HEK293 (cell line): ENCODE measurements around the gene COX17.

Experiments used
- CTCF ChIA-PET: fragments of 350-600 bp; formaldehyde crosslinking; extraction: SDS; loops from one replicate; lab custom pipeline; 2021; ENCODE audit warnings: antibody characterized with exemption; lab: Yijun Ruan, JAX
- POLR2A ChIA-PET: fragments of 300-600 bp; formaldehyde crosslinking; extraction: SDS; loops from one replicate; lab custom pipeline; 2020; ENCODE audit warnings: antibody characterized with exemption, inconsistent platforms; lab: Yijun Ruan, JAX
- H3K27ac ChIP-seq: fragments of 200-500 bp; sonication (Bioruptor generic); 2 replicates; pipeline ENCODE4 v1.5.1; 2014; ENCODE audit warnings: low read depth, low read length, control low read depth, inconsistent platforms; ENCODE audit errors: extremely low read depth
- H3K36me3 ChIP-seq, 2 experiments: fragments of 200-500 bp in 1 of 2; sonication (Bioruptor generic) in 1 of 2; 1 replicate in 1 of 2; 2 replicates in 1 of 2; pipeline ENCODE4 v1.5.1; 2014 to 2017; ENCODE audit warnings: inconsistent platforms in 2 of 2, low read length in 2 of 2; ENCODE audit not compliant: control insufficient read depth in 2 of 2, insufficient read depth in 1 of 2
- H3K4me1 ChIP-seq: fragments of 200-500 bp; sonication (Bioruptor generic); 2 replicates; pipeline ENCODE4 v1.5.1; 2014; ENCODE audit warnings: mild to moderate bottlenecking, low read length, inconsistent platforms; ENCODE audit not compliant: control insufficient read depth, insufficient read depth
- H3K4me3 ChIP-seq: 2 replicates; pipeline ENCODE4 v1.5.1; 2011; ENCODE audit warnings: low read depth, mild to moderate bottlenecking, control low read depth, low read length, moderate library complexity
- H3K9me3 ChIP-seq: fragments of 200-500 bp; sonication (Bioruptor generic); 2 replicates; pipeline ENCODE4 v1.5.1; 2014; ENCODE audit warnings: low read depth, low read length, inconsistent platforms; ENCODE audit not compliant: control insufficient read depth, insufficient read depth
- GLIS2 ChIP-seq: fragments of 450-650 bp; formaldehyde crosslinking; IDR thresholded peaks from 2 replicates; pipeline ENCODE4 v1.5.1; 2016; ENCODE audit warnings: missing biosample characterization, missing genetic modification characterization
- HOXA7 ChIP-seq: sonication (generic); formaldehyde crosslinking; IDR thresholded peaks from 2 replicates; pipeline ENCODE4 v1.8.1; 2022; ENCODE audit warnings: missing genetic modification reagents, borderline replicate concordance
- PRDM10 ChIP-seq: fragments of 450-650 bp; formaldehyde crosslinking; IDR thresholded peaks from 2 replicates; pipeline ENCODE4 v1.5.1; 2016; ENCODE audit warnings: missing biosample characterization, missing genetic modification characterization
- PRDM4 ChIP-seq: fragments of 450-650 bp; formaldehyde crosslinking; IDR thresholded peaks from 2 replicates; pipeline ENCODE4 v1.5.1; 2017; ENCODE audit warnings: missing biosample characterization, missing genetic modification characterization
- SP7 ChIP-seq: fragments of 450-650 bp; formaldehyde crosslinking; IDR thresholded peaks from 2 replicates; pipeline ENCODE4 v1.5.1; 2016; ENCODE audit warnings: missing biosample characterization, missing genetic modification characterization
- WT1 ChIP-seq: fragments of 450-650 bp; formaldehyde crosslinking; IDR thresholded peaks from 2 replicates; pipeline ENCODE4 v1.5.1; 2016; ENCODE audit warnings: missing biosample characterization, missing genetic modification characterization
- ZBTB21 ChIP-seq: fragments of 450-650 bp; formaldehyde crosslinking; IDR thresholded peaks from 2 replicates; pipeline ENCODE4 v1.5.1; 2017; ENCODE audit warnings: missing biosample characterization, missing genetic modification characterization
- ZFP69B ChIP-seq: fragments of 450-650 bp; formaldehyde crosslinking; IDR thresholded peaks from 2 replicates; pipeline ENCODE4 v1.5.1; 2016; ENCODE audit warnings: missing biosample characterization, missing genetic modification characterization
- ZNF138 ChIP-seq: fragments of 450-650 bp; formaldehyde crosslinking; IDR thresholded peaks from 2 replicates; pipeline ENCODE4 v1.5.1; 2016; ENCODE audit warnings: missing biosample characterization, missing genetic modification characterization, borderline replicate concordance
- ZNF140 ChIP-seq: fragments of 450-650 bp; formaldehyde crosslinking; IDR thresholded peaks from 2 replicates; pipeline ENCODE4 v1.5.1; 2016; ENCODE audit warnings: missing biosample characterization, missing genetic modification characterization
- ZNF211 ChIP-seq: fragments of 450-650 bp; formaldehyde crosslinking; IDR thresholded peaks from 2 replicates; pipeline ENCODE4 v1.5.1; 2016; ENCODE audit warnings: low read depth, missing biosample characterization, missing genetic modification characterization
- ZNF24 ChIP-seq: fragments of 450-650 bp; formaldehyde crosslinking; IDR thresholded peaks from 2 replicates; pipeline ENCODE4 v1.5.1; 2016; ENCODE audit warnings: missing biosample characterization, missing genetic modification characterization
- ZNF26 ChIP-seq: fragments of 450-650 bp; formaldehyde crosslinking; IDR thresholded peaks from 2 replicates; pipeline ENCODE4 v1.5.1; 2016; ENCODE audit warnings: missing biosample characterization, missing genetic modification characterization
- ZNF274 ChIP-seq, 2 experiments: fragments of 200-500 bp in 1 of 2; fragments of 450-650 bp in 1 of 2; sonication (Bioruptor generic) in 1 of 2; formaldehyde crosslinking in 1 of 2; IDR thresholded peaks; 2 replicates each; pipeline versions ENCODE4 v1.5.1 to v1.6.1; 2014 to 2016; ENCODE audit warnings: borderline replicate concordance in 1 of 2, inconsistent platforms in 1 of 2, low read length in 1 of 2, missing biosample characterization in 1 of 2, missing genetic modification characterization in 1 of 2
- ZNF366 ChIP-seq: fragments of 450-650 bp; formaldehyde crosslinking; conservative IDR thresholded peaks from 2 replicates; pipeline ENCODE4 v1.5.1; 2016; ENCODE audit warnings: missing biosample characterization, missing genetic modification characterization
- ZNF433 ChIP-seq: fragments of 450-650 bp; formaldehyde crosslinking; IDR thresholded peaks from 2 replicates; pipeline ENCODE4 v1.5.1; 2016; ENCODE audit warnings: missing biosample characterization, missing genetic modification characterization, low read depth
- ZNF626 ChIP-seq: fragments of 450-650 bp; sonication (Bioruptor Pico); formaldehyde crosslinking; IDR thresholded peaks from 2 replicates; pipeline ENCODE4 v1.5.1; 2018; ENCODE audit warnings: missing biosample characterization, missing genetic modification characterization, inconsistent platforms
- ZNF629 ChIP-seq: fragments of 450-650 bp; formaldehyde crosslinking; IDR thresholded peaks from 2 replicates; pipeline ENCODE4 v1.5.1; 2017; ENCODE audit warnings: missing biosample characterization, missing genetic modification characterization
- ZNF639 ChIP-seq: fragments of 450-650 bp; formaldehyde crosslinking; IDR thresholded peaks from 2 replicates; pipeline ENCODE4 v1.5.1; 2016; ENCODE audit warnings: missing biosample characterization, missing genetic modification characterization
- ZNF692 ChIP-seq: fragments of 450-650 bp; formaldehyde crosslinking; IDR thresholded peaks from 2 replicates; pipeline ENCODE4 v1.5.1; 2016; ENCODE audit warnings: missing biosample characterization, missing genetic modification characterization
- ZNF792 ChIP-seq: fragments of 450-650 bp; formaldehyde crosslinking; IDR thresholded peaks from 2 replicates; pipeline ENCODE4 v1.5.1; 2016; ENCODE audit warnings: missing biosample characterization, missing genetic modification characterization
- ZSCAN23 ChIP-seq: fragments of 450-650 bp; formaldehyde crosslinking; IDR thresholded peaks from 2 replicates; pipeline ENCODE4 v1.5.1; 2016; ENCODE audit warnings: missing biosample characterization, missing genetic modification characterization

Gene COX17

GRCh38 chr3:119649761-119650160 is 27.4 kb downstream of the COX17 start:
- TF ChIP-seq PRDM4 (tag by site-specific recombination) = no peak
- no peak for TF ChIP-seq GLIS2
- TF ChIP-seq ZNF138 (tag by site-specific recombination) = no peak
- TF ChIP-seq ZNF24 (tag by site-specific recombination) = peak; percentile 55; the same call in 1 of the 2 replicates
- TF ChIP-seq ZNF366 = peak; percentile 65
- TF ChIP-seq ZFP69B (tag by site-specific recombination) = 0 out of 2 replicates have a peak, but pooled peaks have one; percentile 15
- 0 out of 2 replicates have a peak, but pooled peaks have one; percentile 18 for TF ChIP-seq SP7 (tag by site-specific recombination)
- TF ChIP-seq ZSCAN23 = no peak
- no peak for TF ChIP-seq ZNF626 (tag by site-specific recombination)
- peak; percentile 88 for TF ChIP-seq ZNF629
- peak; percentile 42; the same call in 1 of the 2 replicates for TF ChIP-seq ZNF692
- TF ChIP-seq ZNF433 (tag by site-specific recombination) = no peak
- TF ChIP-seq ZBTB21 (tag by site-specific recombination) = peak; percentile 84
- ChIA-PET CTCF (interaction anchor here (1.4 kb wide), 1 partner anchor 31 kb away, joined by 4 read pairs; no protein-coding TSS in a partner anchor), POLR2A (no interaction called here)
- H3K27ac ChIP-seq = no peak overlapping the region
- H3K4me1 ChIP-seq = no peaks in the 10 kb centered on the region
- H3K36me3 ChIP-seq = no peaks in the 10 kb centered on the region
- H3K9me3 ChIP-seq = no peaks in the 10 kb centered on the region
- no peak overlapping the region for H3K4me3 ChIP-seq

GRCh38 chr3:119647843-119648575 is 29.2 kb downstream of the COX17 start:
- no peaks in the 10 kb centered on the region for H3K4me1 ChIP-seq
- H3K9me3 ChIP-seq = no peaks in the 10 kb centered on the region
- TF ChIP-seq HOXA7 (CRISPR knock-in tag) (no peak), ZNF26 (tag by site-specific recombination) (no peak), ZNF211 (tag by site-specific recombination) (no peak), PRDM10 (no peak), ZNF140 (tag by site-specific recombination) (no peak), ZNF792 (tag by site-specific recombination) (no peak), ZNF639 (tag by site-specific recombination) (no peak), ZNF274 (IDR thresholded peaks at IDR 0.05; ENCODE audit: low read length) (no peak), ZNF274 (tag by site-specific recombination; IDR thresholded peaks at IDR 0.05; ENCODE audit: borderline replicate concordance) (no peak), WT1 (tag by site-specific recombination) (no peak)
- TF ChIP-seq, all 188 proteins: peak for 0
- CTCF ChIA-PET = interaction anchor here (1.4 kb wide), 1 partner anchor 33 kb away, joined by 4 read pairs; no protein-coding TSS in a partner anchor
- Histone ChIP-seq H3K27ac (no peak overlapping the region), H3K36me3 (no peaks in the 10 kb centered on the region), H3K4me3 (no peak overlapping the region)
- POLR2A ChIA-PET = no interaction called here
